HepG2 (cell line): ENCODE measurements around the gene VEGFB. TPM values are rescaled to one million over a fixed set of nuclear protein-coding genes. Genes with fewer than 3 reads are reported as not detected.

Experiments
- EEA1 ChIP-seq: sonication (generic); formaldehyde crosslinking; IDR thresholded peaks from 2 replicates; pipeline ENCODE4 v1.5.1; 2020; ENCODE audit warnings: mild to moderate bottlenecking, missing genetic modification reagents, borderline replicate concordance
- ELF3 ChIP-seq: IDR thresholded peaks from 2 replicates; pipeline ENCODE4 v1.6.1; 2016; ENCODE audit warnings: missing genetic modification reagents, missing compliant biosample characterization
- HMGXB4 ChIP-seq, 2 experiments: sonication (generic) in 1 of 2; formaldehyde crosslinking in 1 of 2; IDR thresholded peaks; 2 replicates each; pipeline versions ENCODE4 v1.4.0 to v1.6.1; 2018 to 2020; ENCODE audit warnings: missing genetic modification reagents in 2 of 2, borderline replicate concordance in 1 of 2, low read depth in 1 of 2, mild to moderate bottlenecking in 1 of 2, missing biosample characterization in 1 of 2
- KLF16 ChIP-seq, 2 experiments: sonication (generic) in 1 of 2; formaldehyde crosslinking in 1 of 2; IDR thresholded peaks; 2 replicates each; pipeline versions ENCODE4 v1.6.1 to v1.8.0; 2016 to 2023; ENCODE audit warnings: missing genetic modification reagents in 2 of 2, missing compliant biosample characterization in 1 of 2
- NFYC ChIP-seq: IDR thresholded peaks from 2 replicates; pipeline ENCODE4 v1.6.1; 2016; ENCODE audit warnings: missing genetic modification reagents, missing compliant biosample characterization
- RXRB ChIP-seq: IDR thresholded peaks from 2 replicates; pipeline ENCODE4 v1.6.1; 2016; ENCODE audit warnings: borderline replicate concordance, missing genetic modification reagents, missing compliant biosample characterization
- SIN3A ChIP-seq: IDR thresholded peaks from 2 replicates; pipeline ENCODE4 v1.6.1; 2011; ENCODE audit warnings: low read depth, mild to moderate bottlenecking, control low read depth, low read length, borderline replicate concordance
- SNAPC5 ChIP-seq: sonication (generic); formaldehyde crosslinking; IDR thresholded peaks from 2 replicates; pipeline ENCODE4 v1.8.1; 2023; ENCODE audit warnings: mild to moderate bottlenecking, missing genetic modification reagents, borderline replicate concordance
- SP1 ChIP-seq, 2 experiments: fragments of 450-650 bp in 1 of 2; sonication (generic) in 1 of 2; formaldehyde crosslinking in 1 of 2; IDR thresholded peaks; 2 replicates each; pipeline versions ENCODE4 v1.4.0 to v1.6.1; 2016 to 2020; ENCODE audit warnings: missing genetic modification reagents in 1 of 2
- TBL1XR1 ChIP-seq: fragments of 150-350 bp; IDR thresholded peaks from 2 replicates; pipeline ENCODE4 v1.6.1; 2014; ENCODE audit warnings: borderline replicate concordance, low read length; ENCODE audit not compliant: partially characterized antibody
- THAP8 ChIP-seq: sonication (generic); formaldehyde crosslinking; IDR thresholded peaks from 2 replicates; pipeline ENCODE4 v1.5.1; 2020; ENCODE audit warnings: missing genetic modification reagents, mild to moderate bottlenecking, borderline replicate concordance
- ZBTB34 ChIP-seq: sonication (generic); formaldehyde crosslinking; IDR thresholded peaks from 2 replicates; pipeline ENCODE4 v1.8.0; 2022; ENCODE audit warnings: mild to moderate bottlenecking, missing genetic modification reagents
- ZFP90 ChIP-seq: sonication (generic); formaldehyde crosslinking; IDR thresholded peaks from 2 replicates; pipeline ENCODE4 v1.8.0; 2022; ENCODE audit warnings: missing genetic modification reagents, mild to moderate bottlenecking, inconsistent platforms, borderline replicate concordance
- ZNF142 ChIP-seq: sonication (generic); formaldehyde crosslinking; IDR thresholded peaks from 2 replicates; pipeline ENCODE4 v1.4.0; 2020; ENCODE audit warnings: missing genetic modification reagents
- ZNF224 ChIP-seq: sonication (generic); formaldehyde crosslinking; IDR thresholded peaks from 2 replicates; pipeline ENCODE4 v1.5.0; 2020; ENCODE audit warnings: mild to moderate bottlenecking, missing genetic modification reagents
- polyA plus RNA-seq, 8 experiments: library from polyadenylated mRNA; depleted of rRNA in 3 of 8; stranded (reverse) in 7 of 8; unstranded in 1 of 8; fragments of >200 nt; fragmentation: Illumina TruSeq in 4 of 8; extraction: Trizol in 4 of 8; gene quantifications; 2 replicates each; pipeline versions ENCODE4 v1.2.1 to v1.2.3, GENCODE V29; 2011 to 2016; ENCODE audit warnings: low read depth in 4 of 8, missing spikeins in 1 of 8, mixed read lengths in 1 of 8; ENCODE audit not compliant: insufficient read depth in 1 of 8
- total RNA-seq, 5 experiments: library from RNA; depleted of rRNA; stranded (reverse); fragments of >200 nt; fragmentation: Illumina TruSeq; extraction: Trizol; gene quantifications; 2 replicates each; pipeline ENCODE4 v1.2.3, GENCODE V29; 2016; ENCODE audit warnings: low read depth in 1 of 5

Gene VEGFB
- total and polyA plus RNA-seq, 2 of the 13 experiments (the other 11 are each of a cell fraction or from before 2014, with no cell fraction given), result 9.0 to 11.3 TPM

GRCh38 chr11:64230171-64230984, 4.0 kb upstream of the VEGFB start, which contains the start of gene DNAJC4 (continued):
- TF ChIP-seq SP1 (IDR thresholded peaks at IDR 0.05), result no peak
- peak; percentile 64 for TF ChIP-seq SP1 (CRISPR knock-in tag; IDR thresholded peaks at IDR 0.05)
- TF ChIP-seq HMGXB4 (CRISPR knock-in tag; IDR thresholded peaks at IDR 0.05; ENCODE audit: borderline replicate concordance in 1 of 2, low read depth in 1 of 2), result peak in 1 of 2 experiments; percentile 55; a peak in 2 of 4 replicates
- TF ChIP-seq SNAPC5 (CRISPR knock-in tag), result peak; percentile 56; the same call in 1 of the 2 replicates
- TF ChIP-seq SIN3A, result peak; percentile 74; the same call in 1 of the 2 replicates
- no peak for TF ChIP-seq THAP8 (CRISPR knock-in tag)
- no peak for TF ChIP-seq TBL1XR1
- 0 out of 2 replicates have a peak, but pooled peaks have one; percentile 18 for TF ChIP-seq RXRB
- 0 out of 2 replicates have a peak, but pooled peaks have one; percentile 48 for TF ChIP-seq ZFP90 (CRISPR knock-in tag)
- 0 out of 2 replicates have a peak, but pooled peaks have one; percentile 81 for TF ChIP-seq ZNF224 (CRISPR knock-in tag)
- peak in 1 of 2 experiments; percentile 60; a peak in 1 of 4 replicates for TF ChIP-seq KLF16 (CRISPR knock-in tag; IDR thresholded peaks at IDR 0.05)
- peak; percentile 73; the same call in 1 of the 2 replicates for TF ChIP-seq ZNF142 (CRISPR knock-in tag)
- TF ChIP-seq ZBTB34 (CRISPR knock-in tag), result peak; percentile 75; the same call in 1 of the 2 replicates
- peak; percentile 68 for TF ChIP-seq NFYC
- peak; percentile 28 for TF ChIP-seq ELF3 (CRISPR knock-in tag)
- no peak; the same call in 1 of the 2 replicates for TF ChIP-seq EEA1 (CRISPR knock-in tag)
